ENCODE data around the gene TLCD5. TPM values are rescaled to one million over a fixed set of nuclear protein-coding genes. Genes with fewer than 3 reads are reported as not detected.

The TLCD5 gene
- total RNA-seq, 4 donors from 2014 or later = 0.27 to 1.0 (median 0.70) TPM

DNA sequence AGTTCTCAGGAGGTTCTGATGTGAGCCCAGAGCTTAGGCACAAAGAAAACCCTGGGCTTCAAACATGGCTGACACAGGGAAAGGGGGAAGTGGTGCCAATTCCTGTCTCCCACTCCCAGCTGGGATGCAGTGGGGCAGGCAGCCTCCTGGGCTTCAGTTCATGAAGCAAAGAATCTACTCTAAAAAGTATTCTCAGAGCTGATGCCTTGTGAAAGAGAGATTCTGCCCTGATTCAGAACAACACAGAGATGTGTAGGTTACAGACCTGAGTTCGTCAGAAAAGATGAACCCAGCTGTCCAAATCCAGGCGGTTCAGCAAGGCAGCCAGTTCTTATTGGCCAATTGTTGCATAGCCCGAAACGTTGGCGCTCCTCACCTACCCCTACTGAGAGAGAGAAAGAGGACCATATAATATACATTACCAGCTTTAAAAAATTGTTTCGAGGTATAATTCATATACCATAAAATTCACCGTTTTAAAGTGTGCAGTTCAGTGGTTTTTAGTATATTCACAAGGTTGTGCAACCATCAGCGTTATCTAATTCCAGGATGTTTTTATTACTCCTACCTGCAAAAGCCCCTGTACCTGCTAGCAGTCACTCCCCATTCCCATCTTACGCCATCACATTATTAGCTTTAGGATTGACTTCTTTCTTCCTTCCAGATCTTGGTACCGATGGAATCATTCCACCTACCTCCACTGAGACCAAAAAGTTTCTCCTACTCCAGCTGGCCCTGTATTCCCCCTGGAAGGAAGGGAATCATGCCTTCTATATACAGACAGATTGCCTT lies 7.2 kb upstream of the TLCD5 start:
- no peaks in the 10 kb centered on the region for H3K36me3 ChIP-seq
- no peak for TF ChIP-seq POLR2A (IDR thresholded peaks at IDR 0.05)
- no peak for TF ChIP-seq CTCF (IDR thresholded peaks at IDR 0.05 in 4 of 5, conservative IDR thresholded peaks at IDR 0.05 in 1 of 5)
- H3K4me3 ChIP-seq = no peak overlapping the region
- ATAC-seq (no peak), DNase-seq (no peak)
- H3K4me1 ChIP-seq = no peaks in the 10 kb centered on the region
- H3K9me3 ChIP-seq = no peaks in the 10 kb centered on the region
- intact Hi-C loops (cut with DNase I; ENCODE audit: low total_unique reads) = no loop called here
- no peaks in the 10 kb centered on the region for H3K27me3 ChIP-seq
- in situ Hi-C loops (cut with MboI; ENCODE audit: low sequenced_read_pairs in 4 of 4) = no loop called here
- H3K27ac ChIP-seq = peak overlapping the region; percentile 1 to 75 (median 66)

GRCh38 chr11:120318906-120319305 lies 6.2 kb upstream of the TLCD5 start:
- Histone ChIP-seq H3K4me3 (no peak overlapping the region), H3K27ac (peak overlapping the region in 1 of 4 donors; percentile 6), H3K36me3 (no peaks in the 10 kb centered on the region), H3K4me1 (no peaks in the 10 kb centered on the region), H3K9me3 (no peaks in the 10 kb centered on the region), H3K27me3 (no peaks in the 10 kb centered on the region)
- no peak for TF ChIP-seq CTCF (IDR thresholded peaks at IDR 0.05 in 4 of 5, conservative IDR thresholded peaks at IDR 0.05 in 1 of 5)
- TF ChIP-seq POLR2A (IDR thresholded peaks at IDR 0.05) = no peak
- ATAC-seq (no peak), DNase-seq (no peak)
- intact Hi-C loops (cut with DNase I; ENCODE audit: low total_unique reads) = no loop called here
- in situ Hi-C loops (cut with MboI; ENCODE audit: low sequenced_read_pairs in 4 of 4) = no loop called here

GRCh38 chr11:120326228-120326627 lies 1.1 kb downstream of the TLCD5 start:
- H3K4me1 ChIP-seq = peaks cover 4 to 6% of the 10 kb centered on the region in 2 donors
- in situ Hi-C loops (cut with MboI; ENCODE audit: low sequenced_read_pairs in 4 of 4) (loop anchor here in 2 of 4 donors (25.0 kb wide), 1 partner anchor 111 kb away; no protein-coding TSS in a partner anchor), intact Hi-C loops (cut with DNase I; ENCODE audit: low total_unique reads) (loop anchor here (5.0 kb wide), 1 partner anchor 161 kb away; no protein-coding TSS in a partner anchor)
- ATAC-seq (peak in 1 of 2 donors; percentile 32), DNase-seq (no peak)
- H3K36me3 ChIP-seq = no peaks in the 10 kb centered on the region
- H3K27ac ChIP-seq = peak overlapping the region; percentile 66 to 85 (median 78)
- H3K27me3 ChIP-seq = peaks cover 0 to 17% (median 0%) of the 10 kb centered on the region in 3 donors
- H3K9me3 ChIP-seq = no peaks in the 10 kb centered on the region
- TF ChIP-seq POLR2A (IDR thresholded peaks at IDR 0.05) (no peak), CTCF (IDR thresholded peaks at IDR 0.05 in 4 of 5, conservative IDR thresholded peaks at IDR 0.05 in 1 of 5) (no peak)
- peak overlapping the region in 3 of 4 donors; percentile 49 to 72 (median 53) for H3K4me3 ChIP-seq

- Histone ChIP-seq H3K36me3 (no peaks in the 10 kb centered on the region), H3K4me3 (no peak overlapping the region), H3K27me3 (peaks cover 0 to 17% (median 0%) of the 10 kb centered on the region in 3 donors), H3K9me3 (no peaks in the 10 kb centered on the region), H3K4me1 (peaks cover 6 to 8% of the 10 kb centered on the region in 2 donors), H3K27ac (peak overlapping the region; percentile 50 to 85 (median 74))
- in situ Hi-C loops (cut with MboI; ENCODE audit: low sequenced_read_pairs in 4 of 4) = loop anchor here in 2 of 4 donors (25.0 kb wide), 1 partner anchor 110 kb away; no protein-coding TSS in a partner anchor
- ATAC-seq = no peak
- no peak for DNase-seq
- no peak for TF ChIP-seq CTCF (IDR thresholded peaks at IDR 0.05 in 4 of 5, conservative IDR thresholded peaks at IDR 0.05 in 1 of 5)
- no peak for TF ChIP-seq POLR2A (IDR thresholded peaks at IDR 0.05)
- intact Hi-C loops (cut with DNase I; ENCODE audit: low total_unique reads) = loop anchor here (5.0 kb wide), 1 partner anchor 160 kb away; no protein-coding TSS in a partner anchor
These were observed 1.8 kb downstream of the TLCD5 start for GRCh38 chr11:120326845-120327281.
